Testis (tissue), 2 donors: ENCODE results near the gene DUOX1.

Source experiments
- POLR2A ChIP-seq: fragments of 450-650 bp; IDR thresholded peaks from one replicate; pipeline ENCODE4 v1.6.1; 2017; ENCODE audit warnings: antibody characterized with exemption, mild to moderate bottlenecking, moderate library complexity
- TF ChIP-seq, protein P1 (sequence below), 3 experiments: fragments of 450-650 bp in 2 of 3; fragments of 200-600 bp in 1 of 3; sonication (generic) in 1 of 3; IDR thresholded peaks; one replicate each; pipeline ENCODE4 v1.5.1; 2016 to 2019; ENCODE audit warnings: antibody characterized with exemption in 3 of 3, mild to moderate bottlenecking in 2 of 3, moderate library complexity in 1 of 3

DNA sequence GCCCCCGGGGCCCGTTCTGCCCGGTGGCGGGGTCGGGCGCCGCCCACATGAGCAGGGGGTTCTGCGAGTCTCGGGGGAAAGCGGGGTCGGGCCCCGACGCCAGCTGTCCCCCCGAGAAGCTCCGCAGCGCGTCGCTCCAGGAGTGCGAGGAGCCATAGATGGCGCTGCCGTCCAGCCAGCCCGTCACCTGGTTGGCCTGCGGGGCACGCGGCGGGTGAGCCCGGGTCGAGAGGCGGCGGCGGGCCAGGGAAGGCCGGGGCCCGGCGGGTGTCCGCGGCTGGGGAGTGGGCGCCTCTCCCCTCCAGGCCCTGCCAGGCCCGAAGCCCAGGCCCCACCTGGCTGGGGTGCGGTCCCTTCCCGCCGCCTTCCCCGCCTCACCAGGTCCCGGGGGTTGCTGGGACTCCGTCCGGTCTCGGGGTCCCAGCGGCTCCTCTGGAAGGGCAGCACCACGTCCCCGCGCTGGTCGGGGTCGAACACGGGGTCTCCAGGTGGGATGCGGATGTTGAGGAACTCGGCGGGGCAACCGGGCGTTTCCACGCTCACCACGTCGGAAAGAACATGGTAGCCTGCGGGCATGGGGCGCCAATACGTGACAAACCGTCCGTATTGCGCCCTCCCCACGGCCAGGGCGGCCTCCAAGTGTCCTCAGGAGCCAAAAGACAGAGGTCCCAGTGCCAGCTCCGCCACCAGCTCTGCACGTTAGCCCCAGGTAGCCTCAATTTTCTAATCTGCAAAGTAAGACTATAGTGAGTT is 18.2 kb upstream of the DUOX1 start:
- TF ChIP-seq, protein P1, sequence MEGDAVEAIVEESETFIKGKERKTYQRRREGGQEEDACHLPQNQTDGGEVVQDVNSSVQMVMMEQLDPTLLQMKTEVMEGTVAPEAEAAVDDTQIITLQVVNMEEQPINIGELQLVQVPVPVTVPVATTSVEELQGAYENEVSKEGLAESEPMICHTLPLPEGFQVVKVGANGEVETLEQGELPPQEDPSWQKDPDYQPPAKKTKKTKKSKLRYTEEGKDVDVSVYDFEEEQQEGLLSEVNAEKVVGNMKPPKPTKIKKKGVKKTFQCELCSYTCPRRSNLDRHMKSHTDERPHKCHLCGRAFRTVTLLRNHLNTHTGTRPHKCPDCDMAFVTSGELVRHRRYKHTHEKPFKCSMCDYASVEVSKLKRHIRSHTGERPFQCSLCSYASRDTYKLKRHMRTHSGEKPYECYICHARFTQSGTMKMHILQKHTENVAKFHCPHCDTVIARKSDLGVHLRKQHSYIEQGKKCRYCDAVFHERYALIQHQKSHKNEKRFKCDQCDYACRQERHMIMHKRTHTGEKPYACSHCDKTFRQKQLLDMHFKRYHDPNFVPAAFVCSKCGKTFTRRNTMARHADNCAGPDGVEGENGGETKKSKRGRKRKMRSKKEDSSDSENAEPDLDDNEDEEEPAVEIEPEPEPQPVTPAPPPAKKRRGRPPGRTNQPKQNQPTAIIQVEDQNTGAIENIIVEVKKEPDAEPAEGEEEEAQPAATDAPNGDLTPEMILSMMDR (IDR thresholded peaks at IDR 0.05), result no peak
- no peak for TF ChIP-seq POLR2A
